ENCODE data around the gene FBXO47.

- TF ChIP-seq RCOR1 (IDR thresholded peaks at IDR 0.05; ENCODE audit: borderline replicate concordance in 1 of 2, low read depth in 2 of 2, low read length in 2 of 2) (no peak), TAF1 (IDR thresholded peaks at IDR 0.05; ENCODE audit: control insufficient read depth, extremely low read depth, insufficient read depth, low read length, severe bottlenecking) (no peak), POLR2A (conservative IDR thresholded peaks at IDR 0.05) (no peak), FOXP1 (CRISPR knock-in tag; IDR thresholded peaks at IDR 0.05) (no peak), PATZ1 (CRISPR knock-in tag; IDR thresholded peaks at IDR 0.05; ENCODE audit: borderline replicate concordance) (no peak), NFRKB (IDR thresholded peaks at IDR 0.05; ENCODE audit: low read depth) (no peak), CTCF (IDR thresholded peaks at IDR 0.05 in 2 of 3, conservative IDR thresholded peaks at IDR 0.05 in 1 of 3; ENCODE audit: insufficient read depth in 2 of 3, low read depth in 1 of 3, low read length in 3 of 3) (no peak), POU5F1 (IDR thresholded peaks at IDR 0.05; ENCODE audit: borderline replicate concordance, low read depth, low read length, partially characterized antibody) (no peak)
- TF ChIP-seq, protein P1, sequence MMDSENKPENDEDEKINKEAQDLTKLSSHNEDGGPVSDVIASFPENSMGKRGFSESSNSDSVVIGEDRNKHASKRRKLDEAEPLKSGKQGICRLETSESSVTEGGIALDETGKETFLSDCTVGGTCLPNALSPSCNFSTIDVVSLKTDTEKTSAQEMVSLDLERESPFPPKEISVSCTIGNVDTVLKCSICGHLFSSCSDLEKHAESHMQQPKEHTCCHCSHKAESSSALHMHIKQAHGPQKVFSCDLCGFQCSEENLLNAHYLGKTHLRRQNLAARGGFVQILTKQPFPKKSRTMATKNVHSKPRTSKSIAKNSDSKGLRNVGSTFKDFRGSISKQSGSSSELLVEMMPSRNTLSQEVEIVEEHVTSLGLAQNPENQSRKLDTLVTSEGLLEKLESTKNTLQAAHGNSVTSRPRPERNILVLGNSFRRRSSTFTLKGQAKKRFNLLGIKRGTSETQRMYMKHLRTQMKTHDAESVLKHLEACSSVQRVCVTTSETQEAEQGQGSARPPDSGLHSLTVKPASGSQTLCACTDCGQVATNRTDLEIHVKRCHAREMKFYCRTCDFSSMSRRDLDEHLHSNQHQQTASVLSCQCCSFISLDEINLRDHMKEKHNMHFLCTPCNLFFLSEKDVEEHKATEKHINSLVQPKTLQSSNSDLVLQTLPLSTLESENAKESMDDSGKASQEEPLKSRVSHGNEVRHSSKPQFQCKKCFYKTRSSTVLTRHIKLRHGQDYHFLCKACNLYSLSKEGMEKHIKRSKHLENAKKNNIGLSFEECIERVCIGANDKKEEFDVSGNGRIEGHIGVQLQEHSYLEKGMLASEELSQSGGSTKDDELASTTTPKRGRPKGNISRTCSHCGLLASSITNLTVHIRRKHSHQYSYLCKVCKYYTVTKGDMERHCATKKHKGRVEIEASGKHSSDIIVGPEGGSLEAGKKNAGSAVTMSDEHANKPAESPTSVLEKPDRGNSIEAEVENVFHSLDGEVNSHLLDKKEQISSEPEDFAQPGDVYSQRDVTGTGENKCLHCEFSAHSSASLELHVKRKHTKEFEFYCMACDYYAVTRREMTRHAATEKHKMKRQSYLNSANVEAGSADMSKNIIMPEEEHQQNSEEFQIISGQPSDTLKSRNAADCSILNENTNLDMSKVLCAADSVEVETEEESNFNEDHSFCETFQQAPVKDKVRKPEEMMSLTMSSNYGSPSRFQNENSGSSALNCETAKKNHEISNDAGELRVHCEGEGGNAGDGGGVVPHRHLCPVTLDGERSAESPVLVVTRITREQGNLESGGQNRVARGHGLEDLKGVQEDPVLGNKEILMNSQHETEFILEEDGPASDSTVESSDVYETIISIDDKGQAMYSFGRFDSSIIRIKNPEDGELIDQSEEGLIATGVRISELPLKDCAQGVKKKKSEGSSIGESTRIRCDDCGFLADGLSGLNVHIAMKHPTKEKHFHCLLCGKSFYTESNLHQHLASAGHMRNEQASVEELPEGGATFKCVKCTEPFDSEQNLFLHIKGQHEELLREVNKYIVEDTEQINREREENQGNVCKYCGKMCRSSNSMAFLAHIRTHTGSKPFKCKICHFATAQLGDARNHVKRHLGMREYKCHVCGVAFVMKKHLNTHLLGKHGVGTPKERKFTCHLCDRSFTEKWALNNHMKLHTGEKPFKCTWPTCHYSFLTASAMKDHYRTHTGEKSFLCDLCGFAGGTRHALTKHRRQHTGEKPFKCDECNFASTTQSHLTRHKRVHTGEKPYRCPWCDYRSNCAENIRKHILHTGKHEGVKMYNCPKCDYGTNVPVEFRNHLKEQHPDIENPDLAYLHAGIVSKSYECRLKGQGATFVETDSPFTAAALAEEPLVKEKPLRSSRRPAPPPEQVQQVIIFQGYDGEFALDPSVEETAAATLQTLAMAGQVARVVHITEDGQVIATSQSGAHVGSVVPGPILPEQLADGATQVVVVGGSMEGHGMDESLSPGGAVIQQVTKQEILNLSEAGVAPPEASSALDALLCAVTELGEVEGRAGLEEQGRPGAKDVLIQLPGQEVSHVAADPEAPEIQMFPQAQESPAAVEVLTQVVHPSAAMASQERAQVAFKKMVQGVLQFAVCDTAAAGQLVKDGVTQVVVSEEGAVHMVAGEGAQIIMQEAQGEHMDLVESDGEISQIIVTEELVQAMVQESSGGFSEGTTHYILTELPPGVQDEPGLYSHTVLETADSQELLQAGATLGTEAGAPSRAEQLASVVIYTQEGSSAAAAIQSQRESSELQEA (IDR thresholded peaks at IDR 0.05; ENCODE audit: low read depth) = no peak
Measured at GRCh38 chr17:38904892-38905291, 62.3 kb downstream of the FBXO47 start.

All from K562 (cell line).